Breast epithelium (tissue), 4 donors: ENCODE data around the gene LRRC18. TPM values are rescaled to one million over a fixed set of nuclear protein-coding genes. Genes with fewer than 3 reads are reported as not detected.

ENCODE experiments used
- DNase-seq, 2 donors: peaks; one replicate each; pipeline ENCODE4 v3.0.0-alpha.2; 2019; ENCODE audit warnings: low spot score in 2 of 2
- H3K27ac ChIP-seq, 2 donors: fragments of 200-600 bp; sonication (generic) in 1 of 2; one replicate each; pipeline ENCODE4 v1.5.1; 2016 to 2019; ENCODE audit warnings: mild to moderate bottlenecking in 1 of 2
- H3K27me3 ChIP-seq, 2 donors: fragments of 200-600 bp; sonication (generic) in 1 of 2; one replicate each; pipeline versions ENCODE4 v1.5.1 to v1.6.0; 2017 to 2019; ENCODE audit warnings: control low read depth in 1 of 2, mild to moderate bottlenecking in 1 of 2
- H3K36me3 ChIP-seq: fragments of 200-600 bp; one replicate; pipeline ENCODE4 v1.5.1; 2019
- H3K4me1 ChIP-seq, 2 donors: fragments of 200-600 bp; sonication (generic); one replicate each; pipeline ENCODE4 v1.5.1; 2016 to 2019; ENCODE audit warnings: control low read depth in 1 of 2
- H3K4me3 ChIP-seq, 3 donors: fragments of 200-600 bp; sonication (generic); 1 replicate in 2 of 3; 2 replicates in 1 of 3; pipeline ENCODE4 v1.5.1; 2016 to 2019; ENCODE audit warnings: mild to moderate bottlenecking in 3 of 3, moderate library complexity in 2 of 3
- H3K9me3 ChIP-seq, 2 donors: fragments of 200-600 bp; sonication (generic) in 1 of 2; one replicate each; pipeline ENCODE4 v1.5.1; 2016 to 2019; ENCODE audit warnings: control low read depth in 1 of 2
- CTCF ChIP-seq, 3 donors: fragments of 450-650 bp; IDR thresholded peaks; one replicate each; pipeline ENCODE4 v1.5.1; 2016 to 2017; ENCODE audit warnings: antibody characterized with exemption in 3 of 3, mild to moderate bottlenecking in 3 of 3, moderate library complexity in 3 of 3
- POLR2A ChIP-seq: fragments of 450-650 bp; IDR thresholded peaks from one replicate; pipeline ENCODE4 v1.6.1; 2016; ENCODE audit warnings: antibody characterized with exemption, mild to moderate bottlenecking, moderate library complexity
- POLR2AphosphoS5 ChIP-seq, 3 donors: sonication (generic); formaldehyde crosslinking; IDR thresholded peaks; one replicate each; pipeline ENCODE4 v1.6.1; 2017; ENCODE audit warnings: antibody characterized with exemption in 3 of 3
- intact Hi-C: fragments of 100-400 bp; cut with DNase I; formaldehyde crosslinking; loops from one replicate; pipeline ENCODE4 v1.15.1; 2023; ENCODE audit warnings: low total_unique reads
- total RNA-seq, 3 donors: library from RNA; depleted of rRNA; stranded (reverse); fragments of >200 nt; gene quantifications; one replicate each; pipeline ENCODE4 v1.1.0, GENCODE V29; 2016

LRRC18 gene
- total RNA-seq, 3 donors from 2014 or later = not detected

- Histone ChIP-seq H3K4me3 (no peak overlapping the region), H3K27ac (no peak overlapping the region), H3K4me1 (no peaks in the 10 kb centered on the region), H3K36me3 (no peaks in the 10 kb centered on the region), H3K27me3 (no peaks in the 10 kb centered on the region), H3K9me3 (no peaks in the 10 kb centered on the region)
- DNase-seq = no peak
- TF ChIP-seq POLR2AphosphoS5 (IDR thresholded peaks at IDR 0.05) = no peak
- no peak for TF ChIP-seq POLR2A
- TF ChIP-seq CTCF (IDR thresholded peaks at IDR 0.05) = no peak
- intact Hi-C loops = no loop called here
Observed at GRCh38 chr10:48913674-48914073, 26.0 kb downstream of the LRRC18 start.

DNA sequence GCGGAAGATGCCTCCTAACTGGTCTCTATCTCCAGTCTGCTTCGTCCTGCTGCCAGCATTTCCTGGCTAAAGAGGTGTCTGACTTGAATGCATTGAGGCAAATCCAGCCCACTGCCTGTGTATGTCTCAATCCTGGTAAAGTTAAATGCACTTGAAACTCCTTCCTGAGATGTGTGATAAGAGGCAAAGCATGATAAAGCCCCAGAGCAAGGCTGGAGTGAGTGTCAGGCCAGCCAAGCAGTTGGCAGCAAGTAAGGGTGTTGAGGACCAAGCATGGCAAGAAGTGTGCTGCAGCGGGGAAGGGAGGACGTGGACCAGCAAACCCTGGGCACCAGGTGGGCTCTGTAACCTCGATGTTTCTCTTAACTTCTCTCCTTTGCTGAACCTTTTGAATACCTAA is 29.1 kb downstream of the LRRC18 start:
- no peaks in the 10 kb centered on the region for H3K4me1 ChIP-seq
- intact Hi-C loops = no loop called here
- TF ChIP-seq CTCF (IDR thresholded peaks at IDR 0.05) (no peak), POLR2AphosphoS5 (IDR thresholded peaks at IDR 0.05) (no peak), POLR2A (no peak)
- H3K9me3 ChIP-seq = no peaks in the 10 kb centered on the region
- H3K27me3 ChIP-seq = no peaks in the 10 kb centered on the region
- DNase-seq = no peak
- no peak overlapping the region for H3K27ac ChIP-seq
- H3K36me3 ChIP-seq = no peaks in the 10 kb centered on the region
- H3K4me3 ChIP-seq = no peak overlapping the region

- no peak for DNase-seq
- intact Hi-C loops = no loop called here
- no peaks in the 10 kb centered on the region for H3K4me1 ChIP-seq
- H3K4me3 ChIP-seq = no peak overlapping the region
- no peak for TF ChIP-seq POLR2AphosphoS5 (IDR thresholded peaks at IDR 0.05)
- no peak for TF ChIP-seq POLR2A
- TF ChIP-seq CTCF (IDR thresholded peaks at IDR 0.05) = no peak
- H3K27me3 ChIP-seq = no peaks in the 10 kb centered on the region
- H3K9me3 ChIP-seq = no peaks in the 10 kb centered on the region
- no peak overlapping the region for H3K27ac ChIP-seq
- H3K36me3 ChIP-seq = no peaks in the 10 kb centered on the region
Observed at GRCh38 chr10:48907730-48908129, 31.9 kb downstream of the LRRC18 start.

GRCh38 chr10:48906841-48907240 is 32.8 kb downstream of the LRRC18 start:
- Histone ChIP-seq H3K9me3 (no peaks in the 10 kb centered on the region), H3K27ac (no peak overlapping the region), H3K4me3 (no peak overlapping the region), H3K27me3 (no peaks in the 10 kb centered on the region), H3K4me1 (no peaks in the 10 kb centered on the region), H3K36me3 (no peaks in the 10 kb centered on the region)
- intact Hi-C loops = no loop called here
- TF ChIP-seq CTCF (IDR thresholded peaks at IDR 0.05) = no peak
- TF ChIP-seq POLR2AphosphoS5 (IDR thresholded peaks at IDR 0.05) = no peak
- TF ChIP-seq POLR2A = no peak
- DNase-seq = no peak

- TF ChIP-seq POLR2A = no peak
- no peak for TF ChIP-seq CTCF (IDR thresholded peaks at IDR 0.05)
- no peak for TF ChIP-seq POLR2AphosphoS5 (IDR thresholded peaks at IDR 0.05)
- no peaks in the 10 kb centered on the region for H3K4me1 ChIP-seq
- no peaks in the 10 kb centered on the region for H3K36me3 ChIP-seq
- no peak overlapping the region for H3K27ac ChIP-seq
- no peaks in the 10 kb centered on the region for H3K27me3 ChIP-seq
- DNase-seq = no peak
- peaks cover 0 to 3% of the 10 kb centered on the region in 2 donors for H3K9me3 ChIP-seq
- intact Hi-C loops = no loop called here
- no peak overlapping the region for H3K4me3 ChIP-seq
Observed at GRCh38 chr10:48905311-48905710, 34.3 kb downstream of the LRRC18 start.
